ENCODE measurements around the gene PIK3R6.
"Not testable (repeated sequence)": the region's sequence is repeated elsewhere in the genome, so short reads cannot be mapped to it uniquely, and the experiment has no call there.

The PIK3R6 gene

DNA sequence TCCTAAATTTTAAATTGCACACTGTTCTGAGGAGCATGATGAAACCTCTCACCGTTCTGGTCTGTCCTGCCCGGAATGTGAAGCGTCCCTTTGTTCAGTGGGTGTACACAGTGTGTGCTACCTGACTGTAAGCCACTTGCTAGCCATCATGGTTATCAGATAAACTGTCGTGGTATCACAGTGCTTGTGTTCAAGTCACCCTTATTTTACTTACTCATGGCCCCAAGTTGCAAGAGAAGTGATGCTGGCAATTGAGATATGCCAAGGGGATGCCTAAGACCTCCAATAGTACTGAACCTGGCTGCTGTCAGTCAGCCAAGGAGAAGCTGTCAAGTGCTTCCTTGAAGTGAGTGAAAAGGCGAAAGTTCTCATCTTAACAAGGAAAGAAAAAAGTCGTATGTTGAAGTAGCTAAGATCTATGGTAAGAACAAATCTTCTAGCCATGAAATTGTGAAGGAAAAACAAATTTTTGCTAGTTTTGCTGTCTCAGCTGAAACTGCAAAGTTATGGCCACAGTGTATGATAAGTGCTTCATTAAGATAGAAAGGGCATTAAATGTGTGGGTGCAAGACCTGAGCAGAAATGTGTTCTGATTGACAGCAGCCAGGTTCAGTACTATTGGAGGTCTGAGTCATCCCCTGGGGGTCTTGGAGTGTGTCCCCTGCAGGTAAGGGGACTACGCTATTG is 5.8 kb downstream of the PIK3R6 start:
- H3K4me3 ChIP-seq (ENCODE audit: low read depth, low read length) = no peak overlapping the region
- no peak for DNase-seq (ENCODE audit: low read depth)

DNA sequence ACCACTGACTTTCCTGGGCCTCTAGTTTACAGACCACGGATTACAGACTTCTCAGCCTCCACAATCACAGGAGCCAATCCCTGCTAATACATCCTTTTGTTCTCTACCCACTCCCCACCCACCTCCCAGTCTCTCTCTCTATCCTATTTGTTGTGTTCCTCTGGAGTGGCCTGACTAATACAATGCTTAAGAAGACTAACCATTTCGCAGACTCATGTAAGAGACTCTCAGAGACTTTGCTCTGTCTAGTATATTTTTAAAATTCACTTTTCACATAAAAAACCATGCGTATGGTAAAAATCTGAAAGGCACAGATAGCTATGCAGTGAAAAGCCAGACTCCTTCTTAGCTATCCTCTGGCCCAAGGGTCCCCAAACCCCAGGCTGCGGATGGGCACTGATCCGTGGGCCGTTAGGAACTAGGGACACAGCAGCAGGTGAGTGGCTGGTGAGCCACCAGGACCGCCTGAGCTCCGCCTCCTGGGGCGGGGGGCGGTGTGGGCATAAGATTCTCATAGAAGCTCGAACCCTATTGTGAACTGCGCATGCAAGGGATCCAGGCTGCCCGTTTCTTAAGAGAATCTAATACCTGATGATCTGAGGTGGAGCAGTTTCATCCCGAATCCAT is 7.6 kb downstream of the PIK3R6 start:
- DNase-seq (ENCODE audit: low read depth) = no peak
- no peak overlapping the region for H3K4me3 ChIP-seq (ENCODE audit: low read depth, low read length)
- TF ChIP-seq, protein P1, sequence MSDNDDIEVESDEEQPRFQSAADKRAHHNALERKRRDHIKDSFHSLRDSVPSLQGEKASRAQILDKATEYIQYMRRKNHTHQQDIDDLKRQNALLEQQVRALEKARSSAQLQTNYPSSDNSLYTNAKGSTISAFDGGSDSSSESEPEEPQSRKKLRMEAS (IDR thresholded peaks at IDR 0.05; ENCODE audit: low read depth, low read length) = no peak
- TF ChIP-seq MYC (IDR thresholded peaks at IDR 0.05; ENCODE audit: low read depth, low read length) (no peak), POLR2A (IDR thresholded peaks at IDR 0.05; ENCODE audit: extremely low read depth, insufficient read length) (no peak)
- TF ChIP-seq, protein P2, sequence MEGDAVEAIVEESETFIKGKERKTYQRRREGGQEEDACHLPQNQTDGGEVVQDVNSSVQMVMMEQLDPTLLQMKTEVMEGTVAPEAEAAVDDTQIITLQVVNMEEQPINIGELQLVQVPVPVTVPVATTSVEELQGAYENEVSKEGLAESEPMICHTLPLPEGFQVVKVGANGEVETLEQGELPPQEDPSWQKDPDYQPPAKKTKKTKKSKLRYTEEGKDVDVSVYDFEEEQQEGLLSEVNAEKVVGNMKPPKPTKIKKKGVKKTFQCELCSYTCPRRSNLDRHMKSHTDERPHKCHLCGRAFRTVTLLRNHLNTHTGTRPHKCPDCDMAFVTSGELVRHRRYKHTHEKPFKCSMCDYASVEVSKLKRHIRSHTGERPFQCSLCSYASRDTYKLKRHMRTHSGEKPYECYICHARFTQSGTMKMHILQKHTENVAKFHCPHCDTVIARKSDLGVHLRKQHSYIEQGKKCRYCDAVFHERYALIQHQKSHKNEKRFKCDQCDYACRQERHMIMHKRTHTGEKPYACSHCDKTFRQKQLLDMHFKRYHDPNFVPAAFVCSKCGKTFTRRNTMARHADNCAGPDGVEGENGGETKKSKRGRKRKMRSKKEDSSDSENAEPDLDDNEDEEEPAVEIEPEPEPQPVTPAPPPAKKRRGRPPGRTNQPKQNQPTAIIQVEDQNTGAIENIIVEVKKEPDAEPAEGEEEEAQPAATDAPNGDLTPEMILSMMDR (IDR thresholded peaks at IDR 0.05; ENCODE audit: low read depth, low read length) = no peak

More for the DNA sequence above, 5.8 kb downstream of the PIK3R6 start:
- TF ChIP-seq, protein P1 (IDR thresholded peaks at IDR 0.05; ENCODE audit: low read depth, low read length) = no peak
- no peak for TF ChIP-seq MYC (IDR thresholded peaks at IDR 0.05; ENCODE audit: low read depth, low read length)
- TF ChIP-seq, protein P2 (IDR thresholded peaks at IDR 0.05; ENCODE audit: low read depth, low read length) = no peak

DNA sequence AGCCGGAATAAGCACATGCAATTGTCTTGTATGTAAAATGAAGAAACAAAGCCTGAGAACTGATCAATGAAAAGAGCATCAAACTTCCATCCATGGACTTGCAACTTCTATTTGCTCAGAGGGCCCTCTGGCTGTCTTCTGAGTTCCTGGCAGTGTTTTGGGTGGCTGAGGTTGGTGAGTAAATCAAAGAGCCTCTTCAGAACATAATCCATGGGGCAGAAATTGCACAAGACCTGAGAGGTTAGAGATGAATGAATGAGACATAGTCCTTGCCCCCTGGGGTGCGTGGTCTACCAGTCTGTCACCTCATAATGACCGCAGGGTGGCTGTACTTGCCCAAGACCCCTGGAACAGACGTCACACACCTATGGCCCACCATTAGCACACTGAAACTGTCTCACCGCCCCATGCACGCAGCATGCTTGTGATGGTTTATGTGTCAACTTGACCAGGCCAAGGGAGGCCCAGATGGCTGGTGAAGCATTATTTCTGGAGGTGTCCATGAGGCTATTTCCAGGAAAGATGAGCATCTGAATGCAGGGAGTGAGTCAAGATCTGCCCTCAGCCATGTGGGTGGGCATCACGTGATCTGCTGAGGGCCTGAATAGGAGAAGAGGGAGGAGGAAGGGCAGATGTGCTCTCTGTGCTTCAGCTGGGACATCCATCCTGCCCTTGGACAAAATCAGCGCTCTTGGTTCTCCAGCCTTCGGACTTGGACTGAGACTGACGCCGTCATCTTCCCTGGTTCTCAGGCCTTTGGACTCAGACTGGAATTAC is 8.3 kb downstream of the PIK3R6 start:
- H3K4me3 ChIP-seq (ENCODE audit: low read depth, low read length) = no peak overlapping the region
- TF ChIP-seq POLR2A (IDR thresholded peaks at IDR 0.05; ENCODE audit: extremely low read depth, insufficient read length) = no peak
- TF ChIP-seq, protein P2 (IDR thresholded peaks at IDR 0.05; ENCODE audit: low read depth, low read length) = no peak
- peak; percentile 36; the same call in 1 of the 2 replicates for TF ChIP-seq MYC (IDR thresholded peaks at IDR 0.05; ENCODE audit: low read depth, low read length)
- TF ChIP-seq, protein P1 (IDR thresholded peaks at IDR 0.05; ENCODE audit: low read depth, low read length) = peak; percentile 82
- DNase-seq (ENCODE audit: low read depth) = peak; percentile 87

DNA sequence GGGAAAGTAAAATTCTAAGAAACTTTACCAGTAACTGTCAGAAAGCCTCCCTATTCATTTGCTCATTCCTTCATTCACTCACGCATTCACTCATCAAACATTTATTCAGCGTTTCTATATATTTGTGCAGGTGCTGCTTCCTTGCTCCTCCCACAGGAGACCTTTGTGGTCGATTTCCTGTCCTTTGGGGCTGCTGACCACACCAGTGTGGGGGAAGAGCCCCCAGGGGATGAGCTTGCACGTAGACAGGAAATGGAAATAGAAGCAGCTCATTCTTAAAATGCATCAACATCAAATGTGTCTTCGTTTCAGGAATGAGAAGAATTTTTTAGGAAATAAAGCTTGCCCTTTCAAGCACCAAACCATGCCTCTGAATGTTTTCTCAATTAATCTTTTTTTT is 9.6 kb downstream of the PIK3R6 start:
- peak; percentile 90 for DNase-seq (ENCODE audit: low read depth)
- TF ChIP-seq POLR2A (IDR thresholded peaks at IDR 0.05; ENCODE audit: extremely low read depth, insufficient read length) = no peak
- TF ChIP-seq, protein P2 (IDR thresholded peaks at IDR 0.05; ENCODE audit: low read depth, low read length) = no peak
- TF ChIP-seq MYC (IDR thresholded peaks at IDR 0.05; ENCODE audit: low read depth, low read length) = no peak
- TF ChIP-seq, protein P1 (IDR thresholded peaks at IDR 0.05; ENCODE audit: low read depth, low read length) = no peak
- peak overlapping the region; percentile 23 for H3K4me3 ChIP-seq (ENCODE audit: low read depth, low read length)

DNA sequence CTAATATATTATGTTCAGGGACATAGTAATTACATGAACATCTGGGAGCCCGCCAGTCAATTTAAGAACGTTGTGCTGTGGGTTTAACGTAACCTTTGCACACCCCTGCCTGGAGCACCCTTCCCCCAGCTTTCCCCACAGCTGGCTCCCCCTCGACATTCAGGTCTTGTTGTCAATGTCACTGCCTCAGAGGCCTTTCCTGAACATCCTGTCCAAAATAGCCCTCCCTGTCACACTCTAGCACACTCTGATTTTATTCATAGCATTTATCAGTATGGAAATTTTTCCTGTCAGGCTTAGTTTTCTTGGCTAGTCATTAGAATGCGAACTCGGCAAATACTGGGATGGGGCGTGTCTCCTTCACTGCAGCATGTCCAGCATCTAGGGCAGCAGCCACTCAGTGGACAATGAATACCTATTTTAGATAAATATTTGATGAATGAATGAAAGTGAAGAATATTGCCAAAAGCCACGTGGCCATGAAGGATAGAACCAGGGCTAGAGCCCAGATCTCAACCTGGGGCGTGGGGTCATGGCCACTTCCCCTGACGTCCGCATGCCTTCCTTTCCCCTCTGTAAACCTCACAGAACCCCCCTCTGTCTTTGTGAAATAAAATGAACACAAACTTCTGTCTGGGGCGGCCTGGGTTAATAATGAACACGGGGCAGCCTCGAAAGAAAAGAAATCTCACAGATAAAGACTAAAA is 10.5 kb downstream of the PIK3R6 start:
- DNase-seq (ENCODE audit: low read depth) = peak; percentile 32
- H3K4me3 ChIP-seq (ENCODE audit: low read depth, low read length) = no peak overlapping the region
- TF ChIP-seq, protein P1 (IDR thresholded peaks at IDR 0.05; ENCODE audit: low read depth, low read length) = no peak
- TF ChIP-seq POLR2A (IDR thresholded peaks at IDR 0.05; ENCODE audit: extremely low read depth, insufficient read length) (no peak), MYC (IDR thresholded peaks at IDR 0.05; ENCODE audit: low read depth, low read length) (no peak)
- TF ChIP-seq, protein P2 (IDR thresholded peaks at IDR 0.05; ENCODE audit: low read depth, low read length) = no peak

DNA sequence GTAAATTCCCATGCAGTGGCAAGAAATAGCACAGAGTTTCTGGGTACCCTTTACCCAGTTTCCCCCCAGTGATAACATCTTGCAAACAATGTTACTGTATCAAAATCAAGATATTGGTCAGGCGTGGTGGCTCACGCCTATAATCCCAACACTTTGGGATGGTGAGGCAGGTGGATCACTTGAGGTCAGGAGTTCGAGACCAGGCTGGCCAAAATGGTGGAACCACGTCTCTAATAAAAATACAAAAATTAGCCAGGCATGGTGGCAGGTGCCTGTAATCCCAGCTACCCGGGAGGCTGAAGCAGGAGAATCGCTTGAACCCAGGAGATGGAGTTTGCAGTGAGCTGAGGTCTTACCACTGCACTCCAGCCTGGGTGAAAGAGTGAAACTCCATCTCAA is 11.3 kb downstream of the PIK3R6 start:
- DNase-seq (ENCODE audit: low read depth); H3K4me3 ChIP-seq (ENCODE audit: low read depth, low read length): not testable (repeated sequence)

Data from NB4 (cell line).